ENCODE measurements around the gene EPN2.
"Not testable (repeated sequence)": the region's sequence is repeated elsewhere in the genome, so short reads cannot be mapped to it uniquely, and the experiment has no call there.

- TF ChIP-seq CTCF, POLR2A (IDR thresholded peaks at IDR 0.05): not testable (repeated sequence)
Measured at GRCh38 chr17:19202448-19202847, 34.7 kb upstream of the EPN2 start.
